Testis (tissue), 3 donors: ENCODE data around the gene FBXW8. TPM values are rescaled to one million over a fixed set of nuclear protein-coding genes. Genes with fewer than 3 reads are reported as not detected.

ENCODE experiments used
- DNase-seq: peaks from one replicate; pipeline ENCODE4 v3.0.0-alpha.2; 2019
- H3K27ac ChIP-seq, 2 donors: fragments of 200-600 bp; sonication (generic); one replicate each; pipeline ENCODE4 v1.5.1; 2019
- H3K27me3 ChIP-seq: fragments of 200-600 bp; sonication (generic); one replicate; pipeline ENCODE4 v1.5.1; 2019
- H3K36me3 ChIP-seq: fragments of 200-600 bp; sonication (generic); one replicate; pipeline ENCODE4 v1.5.1; 2017; ENCODE audit warnings: low read depth; ENCODE audit errors: missing control alignments
- H3K4me1 ChIP-seq: fragments of 200-600 bp; sonication (generic); one replicate; pipeline ENCODE4 v1.5.1; 2019
- H3K4me3 ChIP-seq, 2 donors: fragments of 200-600 bp; sonication (generic); one replicate each; pipeline ENCODE4 v1.5.1; 2017 to 2019
- H3K9me3 ChIP-seq: fragments of 200-600 bp; sonication (generic); one replicate; pipeline ENCODE4 v1.5.1; 2017
- CTCF ChIP-seq, 3 experiments: fragments of 450-650 bp in 2 of 3; fragments of 200-600 bp in 1 of 3; sonication (generic) in 1 of 3; IDR thresholded peaks; one replicate each; pipeline ENCODE4 v1.5.1; 2016 to 2019; ENCODE audit warnings: antibody characterized with exemption in 3 of 3, mild to moderate bottlenecking in 2 of 3, moderate library complexity in 1 of 3
- POLR2A ChIP-seq: fragments of 450-650 bp; IDR thresholded peaks from one replicate; pipeline ENCODE4 v1.6.1; 2017; ENCODE audit warnings: antibody characterized with exemption, mild to moderate bottlenecking, moderate library complexity
- WGBS, 2 donors: methylation state at CpG; one replicate each; pipeline ENCODE4 v1.1.5; 2018; 5-methylcytosine and 5-hydroxymethylcytosine counted together
- intact Hi-C: fragments of 100-400 bp; cut with DNase I; formaldehyde crosslinking; loops from one replicate; pipeline ENCODE4 v1.15.1; 2023; ENCODE audit warnings: low total_unique reads
- polyA plus RNA-seq: library from polyadenylated mRNA; stranded (reverse); fragments of 350-450 nt; fragmentation: Illumina TruSeq; extraction: RNeasy Lipid Tissue Mini Kit (QIAGEN cat#74804); gene quantifications from one replicate; pipeline ENCODE4 v1.2.3, GENCODE V29; 2014; ENCODE audit warnings: low read depth, low replicate concordance; ENCODE audit not compliant: insufficient read depth
- total RNA-seq, 2 donors: library from RNA; depleted of rRNA; stranded (reverse); fragments of >200 nt; gene quantifications; one replicate each; pipeline ENCODE4 v1.2.3, GENCODE V29; 2016

FBXW8 gene
- total and polyA plus RNA-seq, 3 donors from 2014 or later: 11.1 to 32.8 (median 31.0) TPM

- no peak for TF ChIP-seq CTCF (IDR thresholded peaks at IDR 0.05)
Observed at GRCh38 chr12:116931665-116932064, 20.9 kb downstream of the FBXW8 start.

GRCh38 chr12:116933091-116933490 is 22.3 kb downstream of the FBXW8 start:
- no peaks in the 10 kb centered on the region for H3K27me3 ChIP-seq
- DNase-seq: peak; percentile 57

More at GRCh38 chr12:116931665-116932064, 20.9 kb downstream of the FBXW8 start:
- Histone ChIP-seq H3K4me3 (no peak overlapping the region), H3K27me3 (no peaks in the 10 kb centered on the region), H3K4me1 (peaks cover 26% of the 10 kb centered on the region), H3K36me3 (no peaks in the 10 kb centered on the region), H3K9me3 (no peaks in the 10 kb centered on the region), H3K27ac (no peak overlapping the region)
- intact Hi-C loops: no loop called here
- DNase-seq: no peak

GRCh38 chr12:116933512-116934246 is 22.9 kb downstream of the FBXW8 start:
- no peaks in the 10 kb centered on the region for H3K9me3 ChIP-seq
- WGBS, 2 donors: 66 to 79% methylated on average over 3 of the region's 3 CpGs
- peak overlapping the region in 1 of 2 donors; percentile 49 for H3K27ac ChIP-seq
- no peaks in the 10 kb centered on the region for H3K27me3 ChIP-seq
- H3K4me3 ChIP-seq: no peak overlapping the region
- no peaks in the 10 kb centered on the region for H3K36me3 ChIP-seq
- TF ChIP-seq POLR2A (no peak), CTCF (IDR thresholded peaks at IDR 0.05) (no peak)
- H3K4me1 ChIP-seq: peaks cover 26% of the 10 kb centered on the region
- intact Hi-C loops: no loop called here
- DNase-seq: no peak

More at GRCh38 chr12:116933091-116933490, 22.3 kb downstream of the FBXW8 start:
- Histone ChIP-seq H3K9me3 (no peaks in the 10 kb centered on the region), H3K27ac (no peak overlapping the region), H3K4me3 (no peak overlapping the region), H3K36me3 (no peaks in the 10 kb centered on the region), H3K4me1 (peaks cover 26% of the 10 kb centered on the region)
- intact Hi-C loops: no loop called here
- no peak for TF ChIP-seq CTCF (IDR thresholded peaks at IDR 0.05)
- no peak for TF ChIP-seq POLR2A
- WGBS, 2 donors: 25 to 34% methylated on average over 2 of the region's 2 CpGs

- peaks cover 26% of the 10 kb centered on the region for H3K4me1 ChIP-seq
- H3K27ac ChIP-seq: no peak overlapping the region
- no peak overlapping the region for H3K4me3 ChIP-seq
- WGBS, 2 donors: 67 to 76% methylated on average over 4 of the region's 4 CpGs
- no peaks in the 10 kb centered on the region for H3K27me3 ChIP-seq
- TF ChIP-seq CTCF (IDR thresholded peaks at IDR 0.05) (no peak), POLR2A (no peak)
- intact Hi-C loops: no loop called here
- no peaks in the 10 kb centered on the region for H3K9me3 ChIP-seq
- DNase-seq: no peak
- H3K36me3 ChIP-seq: no peaks in the 10 kb centered on the region
Observed at GRCh38 chr12:116934908-116935705, 24.4 kb downstream of the FBXW8 start.
